Activated CD8-positive, alpha-beta memory T cell treated with anti-CD3 and anti-CD28 coated beads, Interleukin-2, amount 50 U/mL, for 4 hours (primary cell): Measurements from ENCODE around the gene NUDT14.

Source experiments
- DNase-seq: peaks from one replicate; pipeline ENCODE4 v3.0.0-alpha.2; 2020

Gene NUDT14

DNA sequence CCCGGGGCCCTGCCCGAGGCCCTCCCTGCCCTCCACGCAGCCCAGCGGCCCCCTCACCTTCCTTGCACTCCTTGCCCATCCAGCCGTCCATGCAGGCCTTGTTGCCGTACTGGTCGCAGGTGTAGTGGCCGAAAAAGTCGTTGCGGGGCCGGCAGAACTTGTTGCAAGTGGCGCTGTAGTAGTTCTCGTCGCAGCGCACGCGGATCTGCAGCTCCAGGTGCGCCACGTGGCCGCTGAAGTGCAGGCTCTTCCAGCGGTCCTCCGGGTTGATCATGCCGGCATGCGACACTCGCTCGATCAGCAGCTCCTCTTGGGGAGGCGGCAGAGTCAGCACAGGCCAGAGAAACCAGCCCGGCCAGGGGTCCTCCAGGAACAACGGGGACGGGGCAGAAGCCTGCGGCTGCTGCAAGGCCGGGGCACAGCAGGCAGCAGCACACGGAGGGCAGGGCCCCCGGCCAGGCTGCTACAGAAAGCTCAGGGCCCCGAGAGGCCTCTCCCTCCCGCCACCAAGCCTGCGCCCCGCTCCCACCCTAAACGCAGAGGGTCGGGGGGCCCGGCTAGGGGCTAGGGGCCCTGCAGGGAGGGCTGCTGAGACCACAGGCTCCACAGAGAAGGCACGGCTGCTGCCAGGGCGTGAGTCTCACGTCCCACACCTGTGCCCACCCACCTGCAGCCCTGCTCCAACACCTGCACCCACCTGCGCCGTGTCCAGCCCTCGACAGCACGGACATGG, 25.3 kb downstream of the NUDT14 start:
- DNase-seq, result no peak

DNA sequence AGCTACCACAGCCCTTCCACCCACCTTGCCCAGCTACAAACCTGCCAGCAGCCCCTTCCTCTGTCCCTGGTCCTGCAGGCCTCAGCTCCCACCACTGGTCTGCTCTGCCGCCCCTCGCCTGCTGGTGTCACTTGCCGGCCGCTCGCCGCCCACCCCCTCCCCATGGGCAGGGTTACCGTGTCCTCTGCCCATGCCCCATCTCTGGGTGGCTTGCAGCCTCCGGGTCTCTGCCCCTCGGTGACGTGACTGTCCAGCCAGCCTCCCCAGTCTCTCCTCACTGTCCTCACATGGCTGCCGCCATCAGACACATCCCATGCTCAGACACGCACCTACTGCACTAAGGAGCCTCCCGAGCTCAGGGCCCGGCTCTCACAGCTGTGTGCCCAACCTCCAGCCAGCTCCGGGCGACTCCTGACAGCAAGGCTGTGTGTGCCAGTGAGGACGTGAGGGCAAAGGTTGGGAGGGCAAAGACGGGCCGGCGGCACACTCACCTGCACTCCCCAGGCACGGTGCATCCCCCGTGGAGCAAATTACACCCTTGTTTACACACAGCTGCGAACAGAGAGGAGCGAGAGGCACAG, 26.0 kb downstream of the NUDT14 start:
- no peak for DNase-seq

- DNase-seq, result no peak
Observed at GRCh38 chr14:105154476-105154871, 26.6 kb downstream of the NUDT14 start.

GRCh38 chr14:105153739-105154475, 27.2 kb downstream of the NUDT14 start:
- no peak for DNase-seq

DNA sequence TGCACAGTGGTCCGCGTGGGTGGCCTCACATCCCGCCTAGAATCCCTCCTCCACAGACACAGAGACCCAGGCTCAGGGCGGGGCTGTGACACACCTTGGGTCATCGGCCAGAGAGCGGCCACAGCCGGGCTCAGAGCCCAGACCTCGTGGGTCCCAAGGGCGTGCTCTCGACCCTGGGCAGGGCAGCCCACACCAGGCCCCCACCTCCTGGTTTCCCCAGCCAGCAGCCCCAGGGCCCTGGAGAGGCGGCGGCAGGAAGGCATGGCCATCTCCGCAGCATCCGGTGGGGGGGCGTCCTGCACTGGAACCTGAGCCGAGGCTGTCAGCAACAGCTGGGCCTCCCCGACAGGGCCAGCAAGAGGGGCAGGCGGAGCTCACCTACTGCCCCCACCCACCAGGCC, 27.8 kb downstream of the NUDT14 start:
- no peak for DNase-seq

DNA sequence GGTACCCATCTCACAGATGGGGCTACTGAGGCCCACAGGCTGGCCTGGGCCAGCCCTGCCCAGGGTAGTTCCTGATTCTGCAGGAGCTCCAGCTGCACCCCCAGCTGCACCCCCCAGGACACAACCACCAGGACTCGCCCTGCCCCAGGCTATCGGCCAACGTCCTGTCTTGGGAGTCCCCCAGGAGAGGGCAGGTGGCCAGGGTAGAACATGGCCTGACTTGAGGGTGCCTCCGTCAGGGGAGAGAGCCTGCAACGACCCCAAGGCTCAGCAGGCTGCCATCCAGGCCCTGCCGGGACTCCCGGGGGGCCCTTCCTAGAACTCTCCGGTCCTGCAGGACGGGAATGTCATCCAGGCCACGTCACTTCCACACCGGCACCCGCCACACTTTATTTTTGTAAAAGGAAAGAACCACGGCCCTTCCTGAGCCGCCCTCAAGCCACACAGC, 28.3 kb downstream of the NUDT14 start:
- DNase-seq, result no peak

DNA sequence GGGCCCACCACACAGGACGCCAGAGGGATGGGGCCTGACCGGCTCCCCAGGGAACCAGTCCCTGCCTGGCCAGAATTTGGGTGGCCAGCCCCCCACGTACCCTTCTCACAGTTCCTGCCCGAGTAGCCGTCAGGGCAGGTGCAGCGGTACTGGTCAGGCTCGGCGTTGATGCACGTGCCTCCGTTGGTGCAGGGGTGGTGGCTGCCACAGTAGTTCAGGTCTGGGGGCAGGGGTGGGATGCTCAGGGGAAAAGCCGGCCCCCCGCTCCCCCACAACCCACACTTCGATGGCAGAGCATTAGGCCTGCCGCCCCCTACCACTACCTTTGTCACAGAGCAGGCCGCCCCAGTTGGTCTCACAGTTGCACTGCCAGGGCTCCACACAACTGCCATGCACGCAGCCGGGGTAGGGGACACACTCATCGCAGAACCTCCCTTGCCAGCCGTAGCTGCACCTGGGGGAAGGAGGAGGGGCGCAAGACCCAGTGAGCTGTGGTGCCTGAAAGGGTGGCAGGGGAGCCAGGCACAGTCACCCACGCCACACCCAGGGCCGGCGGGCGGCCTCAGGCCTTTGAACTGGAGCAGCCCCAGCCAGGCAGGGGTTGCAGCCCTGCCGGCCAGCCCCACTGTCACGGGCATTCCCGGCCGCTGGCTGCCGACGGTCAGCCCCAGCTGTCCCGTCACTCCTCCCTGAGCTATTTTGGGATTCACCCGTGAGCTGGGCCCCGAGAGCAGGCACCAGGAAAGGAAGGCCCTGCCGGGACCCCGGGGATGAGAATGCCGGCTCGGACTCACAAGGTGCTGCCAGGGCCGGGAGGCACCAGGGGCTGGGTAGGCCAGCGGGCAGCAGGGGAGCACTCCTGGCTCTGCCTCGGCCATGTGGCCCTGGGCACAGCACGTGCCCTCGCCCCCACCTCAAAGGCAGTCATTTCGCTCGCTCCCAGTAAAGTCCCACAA, 29.0 kb downstream of the NUDT14 start:
- no peak for DNase-seq

DNA sequence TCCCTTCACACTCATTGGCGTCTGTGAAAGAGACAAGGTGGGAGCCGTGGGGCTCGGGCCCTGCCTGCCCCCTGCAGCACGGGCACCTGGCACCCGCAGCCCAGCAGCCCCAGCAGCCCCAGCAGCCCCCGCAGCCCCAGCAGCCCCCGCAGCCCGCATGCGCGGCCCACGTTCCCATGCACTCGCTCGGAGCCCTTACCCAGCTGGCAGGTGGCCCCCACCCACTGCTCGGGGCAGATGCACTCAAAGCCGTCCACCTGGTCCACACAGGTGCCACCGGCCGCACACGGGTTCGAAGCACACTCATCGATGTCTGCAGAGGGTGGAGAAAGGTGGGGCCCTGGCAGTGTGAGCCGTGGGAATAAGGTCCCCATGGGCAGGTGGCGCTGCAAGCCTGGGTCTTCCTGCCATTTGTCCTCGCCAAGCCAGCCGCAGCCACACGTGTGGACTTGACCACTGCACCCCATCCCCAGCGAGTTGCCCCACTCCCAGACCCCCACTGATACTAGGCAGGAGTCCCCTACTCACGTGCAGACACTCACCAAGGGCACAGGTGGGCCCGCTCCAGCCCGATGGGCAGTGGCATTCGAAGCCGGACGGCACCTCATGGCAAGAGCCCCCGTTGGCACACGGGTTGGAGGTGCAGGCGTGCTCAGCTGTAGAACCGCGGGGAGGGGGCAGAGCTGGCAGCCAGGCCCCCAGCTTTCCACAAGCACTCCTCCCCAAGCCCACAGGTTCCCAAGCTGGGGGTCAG, 29.9 kb downstream of the NUDT14 start:
- no peak for DNase-seq

DNA sequence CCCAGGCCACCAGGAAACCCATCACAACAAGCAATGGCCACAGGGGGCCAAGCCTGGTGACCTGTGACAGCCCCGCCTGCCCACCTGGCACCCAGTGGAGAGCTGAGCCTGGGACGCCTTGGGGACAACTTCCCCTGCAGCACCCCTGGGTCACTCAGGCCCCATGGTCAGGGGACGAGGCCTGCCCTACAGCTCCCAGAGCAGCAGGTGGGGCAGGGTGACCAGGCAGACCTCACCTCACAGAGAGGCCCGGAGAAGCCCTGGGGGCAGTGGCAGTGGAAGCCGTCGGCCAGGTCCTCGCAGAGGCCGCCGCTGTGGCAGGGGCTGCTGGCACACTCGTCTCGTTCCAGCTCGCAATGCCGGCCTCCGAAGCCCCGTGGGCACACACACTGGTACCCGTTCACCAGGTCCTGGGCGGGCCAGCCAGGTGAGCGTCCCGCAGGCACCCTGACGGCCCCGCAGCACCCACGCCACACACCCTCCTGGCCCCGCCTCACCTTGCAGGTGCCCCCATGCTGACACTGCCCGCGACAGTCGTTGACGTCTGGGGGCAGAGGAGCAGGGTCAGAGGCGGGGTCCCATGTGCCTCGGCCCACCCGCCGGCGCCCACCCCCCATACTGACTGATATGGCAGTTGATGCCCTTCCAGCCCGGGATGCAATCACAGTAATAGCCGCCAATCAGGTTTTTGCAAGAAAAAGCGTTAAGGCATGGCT, 30.6 kb downstream of the NUDT14 start:
- DNase-seq, result no peak

- DNase-seq, result no peak
Observed at GRCh38 chr14:105150026-105150367, 31.1 kb downstream of the NUDT14 start.

DNA sequence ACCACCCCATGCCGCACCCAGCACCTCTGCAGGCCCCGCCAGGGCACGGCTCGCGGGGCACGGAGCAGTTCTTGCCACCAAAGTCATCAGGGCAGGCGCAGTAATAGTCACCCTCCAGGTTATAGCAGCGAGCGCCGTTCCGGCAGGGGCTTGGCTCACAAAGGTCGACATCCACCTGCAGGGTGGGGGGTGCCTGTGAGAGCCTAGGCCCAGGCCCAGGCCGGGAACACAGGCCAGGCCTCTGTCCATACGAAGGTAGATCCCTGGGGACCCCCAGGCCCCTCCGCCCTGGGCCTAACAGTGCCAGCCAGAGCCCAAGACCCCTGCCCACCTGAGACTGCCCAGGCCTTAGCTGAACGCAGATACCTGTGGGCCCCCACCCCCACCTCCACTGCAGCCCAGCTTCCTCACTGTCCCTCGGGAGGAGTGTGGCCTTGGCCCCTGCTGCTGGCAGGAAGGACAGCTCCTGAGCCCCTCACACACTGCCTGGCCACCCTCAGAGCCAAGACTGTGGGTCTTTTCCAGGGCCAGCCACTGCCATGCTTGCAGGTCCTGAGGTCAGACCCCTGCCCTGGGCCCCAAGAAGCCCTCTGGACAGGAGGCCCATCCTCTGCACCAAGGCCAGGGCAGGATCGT, 31.8 kb downstream of the NUDT14 start:
- no peak for DNase-seq

GRCh38 chr14:105148604-105149145, 32.4 kb downstream of the NUDT14 start:
- no peak for DNase-seq

DNA sequence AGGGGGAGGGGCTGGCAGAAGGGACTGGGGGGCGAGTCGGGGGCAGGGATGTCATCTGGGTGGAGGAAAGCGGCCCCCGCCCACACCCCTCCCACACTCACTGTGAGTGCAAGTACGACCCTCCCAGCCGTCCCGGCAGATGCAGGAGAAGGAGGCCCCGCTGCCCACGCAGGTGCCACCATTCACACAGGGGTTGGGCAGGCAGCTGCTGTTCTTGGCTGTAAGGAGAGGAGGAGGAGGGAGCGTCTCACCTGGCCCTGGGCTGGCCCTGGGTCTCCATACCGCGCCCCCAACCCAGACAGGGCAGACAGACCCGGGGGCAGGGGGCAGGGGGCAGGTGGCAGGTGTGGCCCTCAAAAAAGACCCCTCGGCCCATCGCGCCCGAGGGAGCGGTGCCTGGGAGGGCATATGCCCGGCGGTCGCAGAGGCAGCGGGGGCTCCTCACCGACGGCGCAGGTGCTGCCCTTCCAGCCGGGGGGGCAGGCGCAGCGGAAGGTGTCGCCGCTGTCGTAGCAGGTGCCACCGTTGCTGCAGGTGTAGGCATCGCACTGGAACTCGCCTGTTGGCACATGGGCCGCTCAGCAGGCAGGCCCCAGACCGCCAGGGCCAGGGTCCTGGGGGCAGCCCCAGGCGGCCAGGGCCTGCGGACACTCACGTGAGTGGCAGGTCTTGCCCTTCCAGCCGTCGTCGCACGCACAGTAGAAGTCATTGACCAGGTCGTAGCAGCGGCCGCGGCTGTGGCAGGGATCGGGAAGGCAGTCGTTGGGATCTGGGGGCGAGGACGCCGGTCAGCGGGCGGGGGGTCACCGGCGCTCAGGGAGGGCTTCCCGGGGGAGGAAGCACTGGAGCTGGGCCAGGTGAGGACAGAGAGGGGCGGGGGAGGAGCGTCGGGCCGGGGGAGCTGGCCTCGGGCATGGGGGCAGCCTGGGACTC, 33.2 kb downstream of the NUDT14 start:
- no peak for DNase-seq

DNA sequence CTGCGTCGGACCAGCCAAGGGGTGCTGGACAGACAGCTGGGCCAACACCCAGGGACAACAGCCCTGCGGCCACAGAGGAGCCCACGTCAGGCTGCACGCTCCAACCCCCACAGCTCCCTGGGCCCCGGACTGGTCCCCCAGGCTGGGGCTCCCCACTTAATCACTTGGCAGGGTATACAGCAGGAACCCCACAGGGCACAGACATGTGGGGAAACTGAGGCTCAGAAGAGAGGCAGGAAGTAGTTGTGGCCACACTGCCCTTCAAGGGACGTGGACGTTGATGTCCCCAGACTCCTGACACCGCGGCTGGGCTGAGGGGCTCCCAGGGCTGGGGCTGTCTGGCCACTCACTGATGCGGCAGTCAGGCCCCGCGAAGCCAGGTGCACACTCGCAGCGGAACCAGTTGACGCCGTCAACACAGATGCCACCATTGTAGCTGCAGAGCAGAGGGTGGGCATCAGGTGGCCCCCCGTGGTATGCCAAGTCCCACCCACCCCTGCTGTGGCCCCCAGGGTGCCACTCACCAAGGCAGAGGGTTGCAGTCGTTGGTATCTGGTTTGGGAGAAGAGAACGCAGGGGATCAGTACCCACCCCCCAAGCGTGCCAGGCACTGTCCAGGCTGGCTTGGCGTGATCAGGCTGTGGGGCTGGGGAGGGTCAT, 34.0 kb downstream of the NUDT14 start:
- DNase-seq, result no peak

- DNase-seq, result no peak
Observed at GRCh38 chr14:105146181-105146975, 34.7 kb downstream of the NUDT14 start.

DNA sequence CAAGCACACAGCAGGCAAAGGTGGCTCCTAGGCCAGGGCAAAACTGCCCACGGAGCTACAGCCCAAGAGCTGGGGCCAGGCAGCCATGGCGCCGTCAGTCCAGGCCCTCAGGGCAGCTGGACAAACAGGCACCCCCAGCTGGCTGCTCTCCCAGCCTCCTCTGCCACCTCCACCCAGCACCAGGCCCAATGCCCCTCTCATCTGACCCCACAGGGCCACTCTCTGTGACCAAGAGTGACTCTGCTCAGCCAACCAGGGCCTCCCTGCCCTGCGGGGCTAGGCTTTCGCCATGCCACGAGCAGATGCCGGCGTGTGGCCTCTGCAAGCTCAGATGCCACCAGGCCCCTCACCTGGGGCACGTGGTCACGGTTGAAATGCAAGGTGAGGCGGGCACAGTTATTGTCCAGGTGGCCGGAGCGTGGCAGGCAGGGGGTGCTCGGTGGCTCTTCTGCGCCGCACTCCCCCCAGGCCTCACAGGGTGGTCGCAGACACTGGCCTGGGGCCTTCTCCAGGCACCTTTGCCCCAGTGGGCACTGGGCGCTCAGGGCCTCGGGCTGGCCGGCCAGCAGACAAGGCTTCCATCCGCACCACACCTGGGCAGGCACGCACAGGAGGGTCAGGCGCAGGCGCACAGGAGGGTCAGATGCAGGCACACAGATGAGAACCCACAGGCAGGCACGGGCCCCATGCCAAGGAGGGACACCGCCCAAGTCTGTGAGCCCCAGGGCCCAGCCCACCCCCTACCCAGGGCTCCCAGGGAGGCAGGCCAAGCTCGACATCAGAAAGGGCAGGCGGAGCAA, 35.5 kb downstream of the NUDT14 start:
- no peak for DNase-seq

DNA sequence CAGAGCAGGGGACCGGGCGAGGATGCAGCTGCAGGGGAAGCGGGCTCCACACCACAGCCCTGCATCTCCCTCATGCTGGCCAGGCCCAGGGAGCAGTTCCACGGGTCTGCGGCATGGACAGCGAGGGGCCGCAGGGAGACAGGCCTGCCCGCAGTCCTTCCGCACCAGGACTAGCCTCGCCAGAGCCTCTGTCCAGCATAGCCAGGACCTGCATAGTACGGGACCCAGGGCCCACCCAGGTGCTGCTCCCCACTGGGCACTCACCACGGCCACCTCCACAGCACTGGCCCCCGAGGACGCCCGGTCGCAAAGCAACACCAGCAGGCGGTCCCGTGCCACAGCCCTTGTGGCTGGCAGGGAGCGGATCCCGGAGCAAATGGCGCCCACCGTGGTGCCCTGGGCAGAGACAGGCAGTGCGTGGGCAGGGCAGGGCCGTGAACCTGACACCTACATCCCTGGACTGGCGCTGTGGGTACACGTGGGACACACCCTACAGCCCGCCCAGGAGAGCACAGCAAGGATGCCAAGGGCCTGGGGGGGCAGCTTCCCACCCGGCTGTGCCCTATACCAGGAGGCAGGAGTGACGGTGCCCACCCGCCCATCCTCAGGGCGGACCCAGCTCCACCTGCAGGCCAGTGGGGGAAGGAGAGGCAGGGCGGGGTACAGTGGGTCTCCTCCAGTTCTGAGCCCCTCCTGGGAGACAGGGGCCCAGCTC, 36.3 kb downstream of the NUDT14 start:
- DNase-seq, result no peak
